Mammary epithelial cell (primary cell): ENCODE results near the gene FAAP100.

Source experiments
- EZH2 ChIP-seq: IDR thresholded peaks from 2 replicates; pipeline ENCODE4 v1.6.1; 2012; ENCODE audit warnings: low read length, inconsistent platforms, borderline replicate concordance
- TF ChIP-seq, protein P1 (sequence below), 2 donors: IDR thresholded peaks in 1 of 2; conservative IDR thresholded peaks in 1 of 2; 2 replicates each; pipeline ENCODE4 v1.5.1; 2011 to 2012; ENCODE audit warnings: inconsistent platforms in 2 of 2, low read length in 2 of 2, mild to moderate bottlenecking in 2 of 2, control low read depth in 1 of 2, low read depth in 1 of 2; ENCODE audit not compliant: insufficient read depth in 1 of 2; ENCODE audit errors: extremely low read depth in 1 of 2

GRCh38 chr17:81550830-81551457 lies 1.2 kb downstream of the FAAP100 start:
- TF ChIP-seq, protein P1, sequence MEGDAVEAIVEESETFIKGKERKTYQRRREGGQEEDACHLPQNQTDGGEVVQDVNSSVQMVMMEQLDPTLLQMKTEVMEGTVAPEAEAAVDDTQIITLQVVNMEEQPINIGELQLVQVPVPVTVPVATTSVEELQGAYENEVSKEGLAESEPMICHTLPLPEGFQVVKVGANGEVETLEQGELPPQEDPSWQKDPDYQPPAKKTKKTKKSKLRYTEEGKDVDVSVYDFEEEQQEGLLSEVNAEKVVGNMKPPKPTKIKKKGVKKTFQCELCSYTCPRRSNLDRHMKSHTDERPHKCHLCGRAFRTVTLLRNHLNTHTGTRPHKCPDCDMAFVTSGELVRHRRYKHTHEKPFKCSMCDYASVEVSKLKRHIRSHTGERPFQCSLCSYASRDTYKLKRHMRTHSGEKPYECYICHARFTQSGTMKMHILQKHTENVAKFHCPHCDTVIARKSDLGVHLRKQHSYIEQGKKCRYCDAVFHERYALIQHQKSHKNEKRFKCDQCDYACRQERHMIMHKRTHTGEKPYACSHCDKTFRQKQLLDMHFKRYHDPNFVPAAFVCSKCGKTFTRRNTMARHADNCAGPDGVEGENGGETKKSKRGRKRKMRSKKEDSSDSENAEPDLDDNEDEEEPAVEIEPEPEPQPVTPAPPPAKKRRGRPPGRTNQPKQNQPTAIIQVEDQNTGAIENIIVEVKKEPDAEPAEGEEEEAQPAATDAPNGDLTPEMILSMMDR (conservative IDR thresholded peaks at IDR 0.05 in 1 of 2, IDR thresholded peaks at IDR 0.05 in 1 of 2; ENCODE audit: extremely low read depth in 1 of 2, insufficient read depth in 1 of 2, low read depth in 1 of 2, low read length in 2 of 2) = no peak
- TF ChIP-seq EZH2 = no peak
